DMS114 treated with DMSO at 0.1 percent for 48 hours (cell line): Measurements from ENCODE around the gene BRK1.
"Not testable (repeated sequence)": the region's sequence is repeated elsewhere in the genome, so short reads cannot be mapped to it uniquely, and the experiment has no call there.

ENCODE experiments used
- DNase-seq: peaks from one replicate; lab custom pipeline; 2025; ENCODE audit not compliant: unreplicated experiment; lab: John Stamatoyannopoulos, UW

BRK1 gene

DNA sequence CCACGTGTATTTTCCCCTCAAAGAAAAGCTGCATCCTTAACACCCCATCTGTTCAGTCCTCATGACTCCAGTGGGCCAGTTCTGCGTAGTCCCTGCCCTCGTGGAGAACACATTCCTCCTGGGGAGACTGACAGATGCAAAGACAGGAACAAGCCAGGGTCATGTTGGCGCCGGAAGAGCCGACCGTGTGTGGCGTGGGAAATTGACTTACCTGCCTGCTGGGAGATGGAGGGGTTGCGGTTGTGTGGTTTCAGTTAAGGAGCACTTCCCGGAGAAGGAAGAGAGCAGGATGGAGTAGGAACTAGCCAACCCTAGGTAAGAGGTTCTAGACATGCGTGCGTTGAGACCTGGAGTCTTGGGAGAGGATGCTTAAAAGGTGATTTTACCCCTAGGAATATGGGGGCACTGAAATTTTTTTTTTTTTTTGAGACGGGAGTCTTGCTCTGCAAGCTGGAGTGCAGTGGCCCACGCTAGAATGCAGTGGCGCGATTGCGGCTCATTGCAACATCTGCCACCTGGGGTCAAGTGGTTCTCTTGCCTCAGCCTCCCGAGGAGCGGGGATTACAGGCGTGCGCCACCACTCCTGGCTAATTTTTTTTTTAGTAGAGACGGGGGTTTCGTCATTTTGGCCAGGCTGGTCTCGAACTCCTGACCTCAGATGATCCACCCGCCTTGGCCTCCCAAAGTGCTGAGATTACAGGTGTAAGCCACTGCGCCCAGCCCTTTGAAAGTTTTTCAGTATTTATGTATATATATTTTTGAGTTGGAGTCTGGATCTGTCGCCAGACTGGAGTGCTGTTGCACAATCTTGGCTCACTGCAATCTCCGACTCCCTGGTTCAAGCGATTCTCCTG is 27.5 kb downstream of the BRK1 start:
- DNase-seq: no peak

DNA sequence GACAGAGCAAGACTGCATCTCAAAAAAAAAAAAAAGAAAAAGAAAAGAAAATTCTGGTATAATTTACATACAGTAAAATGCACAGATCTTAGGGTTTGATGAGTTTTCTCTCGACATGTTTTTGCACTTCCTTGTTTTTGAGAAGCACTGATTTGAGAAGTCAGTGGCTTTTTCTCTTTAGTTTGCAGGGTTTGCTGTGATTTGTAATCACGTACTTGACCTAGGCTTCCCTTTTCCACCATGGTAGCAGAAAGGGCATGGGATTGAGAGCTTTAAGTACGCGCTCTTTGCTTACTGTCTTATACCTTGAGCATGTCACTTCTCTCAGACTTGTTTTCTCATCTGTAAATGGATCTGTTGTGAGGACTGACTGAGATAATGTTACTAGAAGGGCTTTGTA is 30.2 kb downstream of the BRK1 start:
- DNase-seq: no peak

DNA sequence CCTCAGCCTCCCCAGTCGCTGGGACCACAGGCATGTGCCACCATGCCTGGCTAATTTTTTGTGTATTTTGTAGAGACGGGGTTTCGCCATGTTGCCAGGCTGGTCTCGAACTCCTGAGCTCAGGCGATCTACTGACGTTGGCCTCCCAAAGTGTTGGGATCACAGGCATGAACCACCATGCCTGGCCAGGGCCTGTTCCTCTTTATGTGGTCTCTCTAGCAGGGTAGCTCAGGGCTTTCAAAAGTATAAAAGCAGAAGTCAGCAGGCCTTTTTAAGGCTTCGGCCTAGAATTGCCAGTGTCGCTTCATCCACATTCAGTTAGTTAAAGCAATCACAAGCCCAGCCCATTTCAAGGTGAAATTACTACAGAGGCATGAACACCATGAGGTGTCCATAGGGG is 33.8 kb downstream of the BRK1 start:
- no peak for DNase-seq

DNA sequence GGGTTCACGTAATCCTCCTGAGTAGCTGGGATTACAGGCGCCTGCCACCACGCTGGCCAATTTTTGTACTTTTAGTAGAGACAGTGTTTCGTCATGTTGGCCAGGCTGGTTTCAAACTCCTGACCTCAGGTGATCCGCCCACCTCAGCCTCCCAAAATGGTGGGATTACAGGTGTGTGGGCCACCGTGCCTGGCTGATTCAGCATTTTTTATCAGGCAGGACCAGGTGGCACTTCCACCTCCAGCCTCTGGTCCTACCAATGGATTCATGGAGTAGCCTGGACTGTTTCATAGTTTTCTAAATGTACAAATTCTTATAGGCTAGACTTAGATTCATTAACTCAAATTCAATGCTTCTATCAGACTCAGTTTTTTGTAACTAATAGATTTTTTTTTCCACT is 35.5 kb downstream of the BRK1 start:
- no peak for DNase-seq

DNA sequence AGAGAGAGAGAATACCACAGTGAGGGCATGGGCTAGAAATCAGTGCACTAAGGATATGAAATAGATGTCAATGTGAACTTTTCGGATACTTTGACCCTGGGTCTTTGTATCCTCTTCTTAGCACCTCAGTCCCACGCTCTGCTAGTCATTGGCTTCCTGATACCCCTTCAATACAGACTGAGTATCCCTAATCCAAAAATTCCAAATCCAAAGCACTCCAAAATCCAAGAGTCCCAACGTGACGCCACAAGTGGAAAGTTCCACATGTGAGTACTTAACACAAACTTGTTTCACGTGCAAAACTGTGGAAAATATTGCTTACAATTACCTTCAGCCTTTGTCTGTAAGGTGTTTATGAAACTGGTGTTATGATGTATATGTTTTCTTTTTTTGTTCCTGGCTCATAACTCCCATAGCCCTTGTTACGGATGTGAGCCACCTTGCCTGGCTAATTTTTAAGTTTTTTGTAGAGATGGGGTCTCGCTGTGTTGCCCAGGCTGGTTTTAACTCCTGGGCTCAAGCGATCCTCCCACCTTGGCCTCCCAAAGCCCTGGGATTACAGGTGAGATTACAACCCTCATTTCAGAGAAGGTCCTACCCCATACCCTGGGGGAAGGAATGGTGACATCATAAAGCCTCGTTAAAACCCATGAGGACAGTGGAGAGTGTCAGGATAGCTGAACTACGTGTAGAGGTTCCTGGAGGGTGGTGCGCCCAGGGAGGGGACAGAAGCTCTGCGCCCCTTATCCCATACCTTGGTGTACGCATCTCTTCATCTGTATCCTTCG is 39.1 kb downstream of the BRK1 start:
- no peak for DNase-seq

DNA sequence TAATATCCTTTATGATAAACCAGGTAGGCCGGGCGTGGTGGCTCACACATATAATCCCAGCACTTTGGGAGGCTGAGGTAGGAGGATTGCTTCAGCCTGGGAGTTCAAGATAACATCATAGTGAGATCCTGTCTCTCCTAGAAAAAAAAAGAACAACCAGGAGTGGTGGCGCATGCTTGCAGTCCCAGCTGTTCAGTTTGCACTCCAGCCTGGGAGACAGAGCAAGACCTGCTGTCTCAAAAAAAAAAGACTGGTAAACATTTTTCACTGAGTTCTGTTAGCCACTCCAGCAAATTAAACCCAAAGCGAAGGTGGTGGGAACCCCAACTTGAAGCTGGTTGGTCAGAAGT is 39.6 kb downstream of the BRK1 start:
- DNase-seq: no peak

DNA sequence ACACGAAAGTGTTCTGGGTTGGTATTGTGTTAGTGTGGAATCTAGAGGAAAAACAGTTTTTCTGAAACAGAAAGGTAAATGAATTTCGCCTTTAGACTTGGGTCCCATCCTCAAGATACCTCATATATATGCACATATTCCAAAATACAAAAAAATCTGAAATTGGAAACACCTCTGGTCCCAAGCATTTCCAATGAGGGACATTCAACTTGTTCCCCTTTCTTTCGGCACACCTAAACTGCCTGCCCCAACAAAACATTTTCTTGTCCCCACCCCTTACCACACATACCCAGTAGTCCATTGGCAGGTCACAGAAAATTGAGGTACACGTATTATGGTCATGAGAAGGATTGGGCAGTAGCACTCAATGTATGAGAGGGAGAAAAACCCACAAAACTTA is 40.2 kb downstream of the BRK1 start:
- DNase-seq: no peak

DNA sequence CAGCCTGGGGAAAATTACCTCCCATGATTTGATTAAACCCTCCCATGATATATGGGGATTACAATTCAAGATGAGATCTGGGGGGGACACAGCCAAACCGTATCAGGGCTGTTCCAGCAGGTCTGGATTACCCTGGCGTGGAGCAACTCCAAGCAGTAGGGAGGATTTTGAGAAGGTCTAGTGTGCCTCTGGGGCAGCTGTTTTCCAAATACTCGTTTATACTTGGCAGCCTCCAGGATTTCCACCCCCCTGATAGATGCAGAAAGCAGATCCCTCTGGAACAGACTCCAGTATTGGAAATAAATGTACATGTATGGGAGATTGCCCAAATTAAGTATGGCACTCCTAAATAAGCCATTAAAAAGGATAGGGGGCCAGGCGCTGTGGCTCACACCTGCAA is 41.6 kb downstream of the BRK1 start:
- no peak for DNase-seq

DNA sequence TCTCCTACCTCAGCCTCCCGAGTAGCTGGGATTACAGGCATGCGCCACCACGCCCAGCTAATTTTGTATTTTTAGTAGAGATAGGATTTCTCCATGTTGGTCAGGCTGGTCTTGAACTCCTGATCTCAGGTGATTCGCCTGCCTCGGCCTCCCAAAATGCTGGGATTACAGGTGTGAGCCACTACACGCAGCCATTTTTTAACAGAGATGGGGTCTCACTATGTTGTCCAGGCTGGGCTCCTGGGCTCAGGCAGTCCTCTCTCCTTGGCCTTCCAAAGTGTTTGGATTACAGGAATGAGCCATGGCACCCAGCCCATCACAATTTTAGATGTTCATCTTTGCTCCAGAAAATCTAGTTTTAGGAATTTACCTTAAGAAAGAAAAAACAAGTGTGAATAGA is 43.1 kb downstream of the BRK1 start:
- not testable (repeated sequence) for DNase-seq

DNA sequence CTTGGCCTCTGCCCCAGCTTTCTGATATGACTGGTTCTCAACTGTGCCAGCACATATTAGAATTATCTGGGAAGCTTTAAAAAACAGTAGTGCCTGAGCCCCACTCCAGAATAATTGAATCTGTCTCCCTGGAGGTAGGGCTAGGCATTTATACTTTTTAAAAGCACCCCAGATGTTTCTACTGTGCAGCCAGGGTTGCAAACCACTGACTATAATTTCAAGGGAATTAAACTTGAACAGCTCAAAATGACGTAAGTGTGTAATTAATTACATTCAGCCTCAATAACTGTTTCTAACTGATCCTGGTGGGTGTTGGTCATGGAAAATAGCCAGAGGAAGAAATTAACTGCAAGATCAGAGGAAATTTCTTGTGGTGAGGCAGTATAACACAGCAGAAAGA is 44.9 kb downstream of the BRK1 start:
- no peak for DNase-seq

DNA sequence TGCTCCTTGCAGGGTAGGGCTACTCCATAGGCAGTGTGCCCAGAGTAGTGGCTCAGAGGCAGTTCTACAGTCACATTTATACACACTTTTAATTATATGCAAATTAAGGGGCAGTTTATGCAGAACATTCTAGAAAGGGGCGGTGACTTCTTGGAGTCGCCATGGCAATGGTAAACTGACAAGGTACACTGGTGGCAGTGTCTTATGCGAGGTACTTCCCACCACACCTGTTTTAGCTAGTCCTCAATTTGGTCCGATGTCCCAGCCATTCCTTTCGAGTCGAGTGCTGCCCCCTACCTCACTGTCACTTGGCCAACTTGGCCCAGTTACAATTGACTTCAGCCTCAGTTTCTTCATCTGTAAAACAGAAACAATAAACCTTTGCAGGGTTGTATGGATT is 45.5 kb downstream of the BRK1 start:
- DNase-seq: no peak

DNA sequence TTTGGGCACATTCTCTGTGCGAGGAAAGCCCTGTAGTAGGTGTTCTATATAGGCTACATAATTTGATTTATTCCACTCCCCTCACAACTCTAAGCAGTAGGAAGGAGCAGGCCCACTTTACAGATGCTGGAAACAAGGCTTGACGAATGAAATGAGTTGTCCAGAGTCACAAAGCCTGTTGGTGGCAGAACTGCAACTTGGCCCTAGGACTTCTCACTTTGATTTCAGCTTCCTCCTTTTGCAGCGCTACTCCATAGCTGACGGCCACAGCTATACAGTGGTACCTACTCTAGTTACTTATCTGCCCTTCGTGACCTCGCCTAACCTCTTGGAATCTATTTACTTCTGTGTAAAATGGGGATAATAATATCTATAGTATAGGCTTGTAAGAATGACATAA is 46.7 kb downstream of the BRK1 start:
- no peak for DNase-seq

DNA sequence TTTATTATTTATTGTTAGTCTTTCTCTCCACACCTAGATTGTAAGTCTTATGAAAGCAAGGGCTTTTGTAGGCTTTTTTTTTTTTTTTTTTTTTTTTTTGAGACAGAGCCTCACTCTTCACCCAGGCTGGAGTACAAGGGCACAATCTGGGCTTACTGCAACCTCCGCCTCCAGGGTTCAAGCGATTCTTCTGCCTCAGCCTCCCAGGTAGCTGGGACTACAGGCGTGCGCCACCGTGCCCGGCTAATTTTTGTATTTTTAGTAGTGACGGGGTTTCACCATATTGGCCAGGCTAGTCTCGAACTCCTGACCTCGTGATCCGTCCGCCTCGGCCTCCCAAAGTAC is 48.7 kb downstream of the BRK1 start:
- DNase-seq: not testable (repeated sequence)

DNA sequence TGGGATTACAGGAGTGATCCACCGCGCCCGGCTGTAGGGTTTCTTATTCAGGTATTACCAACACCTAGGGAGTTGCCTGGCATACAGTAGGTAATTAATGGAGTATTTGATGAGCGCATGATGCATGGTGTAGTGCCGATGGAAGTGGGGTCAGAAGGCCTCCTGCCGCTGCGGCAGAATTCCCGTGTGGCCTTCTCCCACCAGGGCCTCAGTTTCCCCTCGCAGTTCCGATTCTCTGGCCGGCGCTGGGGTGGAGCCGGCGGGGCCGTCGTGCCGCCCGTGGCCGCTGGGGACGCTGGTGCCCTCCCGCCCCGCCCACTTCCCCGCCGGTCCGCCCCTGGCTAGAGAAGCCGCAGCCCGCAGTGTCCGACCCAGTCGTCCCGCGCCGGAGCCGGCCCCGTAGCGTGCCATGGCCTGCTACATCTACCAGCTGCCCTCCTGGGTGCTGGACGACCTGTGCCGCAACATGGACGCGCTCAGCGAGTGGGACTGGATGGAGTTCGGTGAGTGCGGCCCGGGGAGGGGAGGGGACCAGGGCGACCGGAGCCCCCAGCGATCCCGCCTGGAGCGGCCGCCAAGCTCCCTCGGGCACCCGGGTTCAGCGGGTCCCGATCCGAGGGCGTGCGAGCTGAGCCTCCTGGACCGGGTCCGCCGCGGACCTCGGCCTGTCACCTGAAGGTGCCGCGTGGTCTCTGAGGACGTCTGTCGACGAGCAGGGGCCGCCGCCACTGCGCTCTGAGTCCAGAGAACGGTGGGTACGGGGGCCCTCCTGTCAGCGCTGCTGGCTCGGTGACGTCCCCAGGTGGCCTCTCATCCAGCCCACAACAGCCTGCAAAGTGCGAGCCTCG is 49.3 kb downstream of the BRK1 start, which contains the start of gene IRAK2:
Gene IRAK2, plus strand, starts transcription at position 374 of the 848 bp plus-strand sequence. Its CDS starts 36 bp downstream, at position 410.
- DNase-seq: peak; percentile 37

DNA sequence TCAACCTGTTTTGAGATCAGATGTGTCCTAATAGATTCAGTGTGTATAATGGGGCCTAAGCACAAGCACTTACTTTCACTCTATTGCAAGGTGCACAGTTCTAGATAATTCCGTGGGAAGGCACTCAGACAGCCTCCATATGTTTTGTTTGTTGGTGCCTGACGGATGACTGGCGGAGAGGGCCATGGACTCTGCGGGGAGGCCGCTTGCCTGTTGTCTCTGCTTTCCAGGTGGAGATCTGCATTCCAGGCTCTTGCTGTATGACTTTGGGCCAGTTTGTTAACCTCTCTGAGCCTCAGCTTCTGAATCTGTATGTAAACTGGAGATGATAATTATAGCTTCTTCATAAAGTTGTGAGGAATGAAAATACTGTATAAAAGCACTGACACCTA is 50.7 kb downstream of the BRK1 start:
- DNase-seq: no peak

DNA sequence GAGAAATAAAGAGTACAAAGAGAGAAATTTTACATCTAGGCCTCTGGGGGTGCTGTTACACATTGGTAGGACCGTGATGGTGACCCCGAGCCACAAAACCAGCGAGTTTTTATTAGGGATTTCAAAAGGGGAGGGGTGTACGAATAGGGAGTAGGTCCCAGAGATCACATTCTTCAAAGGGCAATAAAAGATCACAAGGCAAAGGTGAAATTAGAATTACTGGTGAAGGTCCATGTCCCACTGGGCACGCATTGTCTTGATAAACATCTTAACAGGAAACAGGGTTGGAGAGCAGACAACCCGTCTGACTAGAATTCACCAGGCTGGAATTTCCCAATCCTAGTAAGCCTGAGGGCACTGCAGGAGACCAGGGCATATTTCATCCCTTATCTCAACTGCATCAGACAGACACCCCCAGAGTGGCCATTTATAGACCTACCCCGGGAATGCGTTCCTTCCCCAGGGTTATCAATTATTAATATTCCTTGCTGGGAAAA is 53.6 kb downstream of the BRK1 start:
- DNase-seq: no peak

DNA sequence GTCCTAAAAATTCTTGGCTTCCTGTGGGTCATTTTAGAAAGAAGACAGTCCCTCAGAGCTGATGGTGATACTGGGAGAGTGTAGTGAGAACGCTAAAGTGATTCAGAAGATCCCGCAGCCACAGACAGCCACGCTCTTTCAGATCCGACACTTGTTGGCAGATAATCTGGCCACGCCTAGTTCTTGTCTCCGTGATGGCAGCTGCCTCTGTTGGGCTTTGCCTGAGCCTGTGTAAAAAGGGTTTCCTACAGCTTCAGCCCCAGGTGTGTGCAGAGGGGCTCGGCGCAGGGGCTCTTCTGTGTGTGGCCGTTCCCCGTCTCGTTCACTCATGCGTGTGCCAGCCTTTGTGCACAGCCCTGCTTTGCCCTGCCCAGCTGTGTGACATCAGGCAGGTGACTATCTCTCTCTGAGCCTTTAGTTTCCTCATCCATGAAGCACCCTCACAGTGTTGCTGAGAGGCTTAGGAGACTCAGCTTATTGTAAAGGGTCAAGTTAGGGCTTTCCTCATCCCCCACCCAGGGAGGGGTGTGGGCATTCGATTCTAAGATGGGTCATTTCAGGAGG is 55.5 kb downstream of the BRK1 start:
- no peak for DNase-seq

DNA sequence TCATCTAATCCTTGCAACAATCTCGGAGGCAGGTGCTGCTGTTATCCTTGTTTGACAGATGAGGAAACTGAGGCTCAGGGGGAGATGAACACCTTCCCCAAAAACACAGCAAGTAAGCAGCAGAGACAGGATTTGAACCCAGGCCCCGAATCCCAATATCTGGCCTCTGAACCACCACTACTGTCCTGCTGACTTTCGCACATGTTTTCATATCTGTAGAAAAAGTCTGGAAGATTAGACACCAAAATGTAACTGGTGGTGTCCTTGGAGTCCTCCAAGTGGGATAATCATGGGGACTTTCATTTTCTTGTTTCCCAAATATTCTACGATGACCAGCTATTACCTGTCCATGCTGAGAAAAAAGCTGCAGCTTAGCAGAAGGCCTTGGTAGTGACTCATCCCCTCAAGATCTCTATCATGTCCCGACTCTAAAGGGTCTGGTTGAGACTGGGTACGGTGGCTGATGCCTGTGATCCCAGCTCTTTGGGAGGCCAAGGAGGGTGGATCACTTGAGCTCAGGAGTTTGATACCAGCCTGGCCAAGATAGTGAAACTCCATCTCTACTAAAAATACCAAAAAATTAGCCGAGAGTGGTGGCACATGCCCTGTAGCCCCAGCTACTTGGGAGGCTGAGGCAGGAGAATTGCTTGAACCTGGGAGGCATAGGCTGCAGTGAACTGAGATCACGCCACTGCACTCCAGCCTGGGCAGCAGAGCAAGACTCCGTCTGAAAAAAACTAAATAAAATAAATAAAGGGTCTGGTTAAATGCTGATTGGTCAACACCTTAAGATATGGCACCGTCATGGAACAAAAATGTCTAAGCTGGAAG is 57.8 kb downstream of the BRK1 start:
- no peak for DNase-seq

DNA sequence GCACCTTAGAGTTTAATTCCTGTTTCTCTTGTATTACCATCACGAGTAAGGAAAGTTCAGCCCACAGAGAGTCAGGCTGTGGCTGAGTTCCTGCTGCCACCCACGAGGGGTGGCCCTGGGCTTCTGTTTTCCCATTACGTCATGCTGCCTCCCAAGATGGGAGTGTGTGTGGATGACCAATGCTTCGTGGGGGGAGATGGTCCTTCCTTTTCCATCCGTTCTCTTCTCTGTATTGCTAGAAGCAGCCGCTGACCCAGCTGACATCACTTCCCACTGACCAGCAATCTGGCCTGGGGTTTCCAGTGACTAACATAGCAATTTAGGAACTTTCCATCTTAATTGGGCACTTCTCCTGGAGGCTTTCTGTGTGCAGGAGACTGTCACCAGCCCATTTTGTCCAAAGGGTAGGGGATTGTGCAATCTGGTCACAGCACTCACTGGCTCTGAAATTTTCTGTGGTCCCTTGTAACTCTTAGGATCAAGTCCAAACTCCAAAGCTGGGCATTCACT is 58.5 kb downstream of the BRK1 start:
- DNase-seq: no peak

DNA sequence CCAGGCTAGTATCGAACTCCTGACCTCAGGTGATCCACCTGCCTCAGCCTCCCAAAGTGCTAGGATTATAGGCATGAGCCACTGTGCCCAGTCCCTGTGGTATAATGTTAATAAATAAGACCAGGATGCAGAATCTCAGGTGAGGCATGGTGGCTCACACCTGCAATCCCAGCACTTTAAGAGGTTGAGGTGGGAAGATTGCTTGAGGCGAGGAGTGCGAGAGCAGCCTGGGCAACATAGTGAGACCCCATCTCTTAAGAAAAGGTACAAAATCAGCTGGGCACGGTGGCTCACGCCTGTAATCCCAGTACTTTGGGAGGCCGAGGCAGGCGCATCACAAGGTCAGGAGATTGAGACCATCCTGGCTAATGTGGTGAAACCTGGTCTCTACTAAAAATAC is 59.9 kb downstream of the BRK1 start:
- not testable (repeated sequence) for DNase-seq
